ENCODE data around the gene ADA. TPM values are rescaled to one million over a fixed set of nuclear protein-coding genes. Genes with fewer than 3 reads are reported as not detected.
A peak's percentile ranks its signal among the peaks of the same experiment; 100 is the strongest.

Gene ADA
- total RNA-seq, 2 experiments from 2014 or later, result 67.0 to 142 TPM

GRCh38 chr20:44648068-44648467 lies 3.4 kb downstream of the ADA start:
- DNase-seq (ENCODE audit: low spot score), result peak; percentile 71
- TF ChIP-seq CTCF (conservative IDR thresholded peaks at IDR 0.05; ENCODE audit: low read length), result peak; percentile 19; the same call in 1 of the 2 replicates
- TF ChIP-seq EZH2phosphoT487 (IDR thresholded peaks at IDR 0.05; ENCODE audit: borderline replicate concordance, low read depth, low read length), result no peak
- peaks cover 33% of the 10 kb centered on the region for H3K36me3 ChIP-seq (ENCODE audit: insufficient read depth, low read length)
- H3K9me3 ChIP-seq (ENCODE audit: low read length), result no peaks in the 10 kb centered on the region
- peak overlapping the region; percentile 90 for H3K4me2 ChIP-seq (ENCODE audit: low read length)
- ChIA-PET POLR2A (interaction anchor here (0.8 to 5.8 kb wide), 5 partner anchors 9 to 61 kb away, joined by 3 to 33 read pairs (median 4); no protein-coding TSS in a partner anchor), CTCF (ENCODE audit: unreplicated experiment) (no interaction called here)
- H3K9me2 ChIP-seq (ENCODE audit: insufficient read depth, low read length), result no peaks in the 10 kb centered on the region
- H3K79me2 ChIP-seq (ENCODE audit: insufficient read depth, low read depth, low read length), result peaks cover 63% of the 10 kb centered on the region
- no peak overlapping the region for H2AFZ ChIP-seq (ENCODE audit: low read length)
- H3K4me1 ChIP-seq (ENCODE audit: insufficient read depth, low read length, poor library complexity, severe bottlenecking), result peaks cover 80% of the 10 kb centered on the region
- intact Hi-C loops (cut with micrococcal nuclease; ENCODE audit: unreplicated experiment), result no loop called here
- H3K27ac ChIP-seq (ENCODE audit: low read depth, low read length, poor library complexity, severe bottlenecking), result peak overlapping the region; percentile 99
- peak overlapping the region; percentile 95 for H3K4me3 ChIP-seq (ENCODE audit: low read depth, low read length, poor library complexity, severe bottlenecking)
- no peaks in the 10 kb centered on the region for H4K20me1 ChIP-seq (ENCODE audit: insufficient read depth, low read length)
- no TSS peak for BruUV-seq (replicated peaks)

GRCh38 chr20:44646641-44647274 lies 4.7 kb downstream of the ADA start:
- Histone ChIP-seq H3K9me3 (ENCODE audit: low read length) (no peaks in the 10 kb centered on the region), H3K4me2 (ENCODE audit: low read length) (peak overlapping the region; percentile 90), H2AFZ (ENCODE audit: low read length) (no peak overlapping the region), H3K4me1 (ENCODE audit: insufficient read depth, low read length, poor library complexity, severe bottlenecking) (peaks cover 90% of the 10 kb centered on the region), H3K79me2 (ENCODE audit: insufficient read depth, low read depth, low read length) (peaks cover 70% of the 10 kb centered on the region), H3K4me3 (ENCODE audit: low read depth, low read length, poor library complexity, severe bottlenecking) (peak overlapping the region; percentile 95), H4K20me1 (ENCODE audit: insufficient read depth, low read length) (no peaks in the 10 kb centered on the region), H3K9me2 (ENCODE audit: insufficient read depth, low read length) (no peaks in the 10 kb centered on the region), H3K36me3 (ENCODE audit: insufficient read depth, low read length) (peaks cover 40% of the 10 kb centered on the region), H3K27ac (ENCODE audit: low read depth, low read length, poor library complexity, severe bottlenecking) (peak overlapping the region; percentile 99)
- POLR2A ChIA-PET, result interaction anchor here (0.6 to 5.8 kb wide), 10 partner anchors 10 to 324 kb away, joined by 3 to 33 read pairs (median 4); no protein-coding TSS in a partner anchor
- peak; percentile 94 for DNase-seq (ENCODE audit: low spot score)
- CTCF ChIA-PET (ENCODE audit: unreplicated experiment), result interaction anchor here (0.6 to 1.0 kb wide), 3 partner anchors 28 to 155 kb away, joined by 3 to 8 read pairs (median 3); no protein-coding TSS in a partner anchor
- TF ChIP-seq CTCF (conservative IDR thresholded peaks at IDR 0.05; ENCODE audit: low read length), result no peak
- no TSS peak for BruUV-seq (replicated peaks)
- intact Hi-C loops (cut with micrococcal nuclease; ENCODE audit: unreplicated experiment), result loop anchor here (1.0 to 2.0 kb wide), 4 partner anchors 28 to 59 kb away; no protein-coding TSS in a partner anchor

Measured in OCI-LY7 (cell line).